HT1080 (cell line): Measurements from ENCODE around the gene SORCS2. TPM values are rescaled to one million over a fixed set of nuclear protein-coding genes. Genes with fewer than 3 reads are reported as not detected.

Experiments used
- DNase-seq: peaks from one replicate; pipeline ENCODE4 v3.0.0-alpha.2; 2015; ENCODE audit warnings: low read depth
- total RNA-seq: library from RNA; depleted of rRNA; stranded (reverse); fragments of >200 nt; shearing (Covaris generic); gene quantifications from 2 replicates; pipeline ENCODE4 v1.2.3, GENCODE V29; 2014

SORCS2 gene
- total RNA-seq, 1 experiment from 2014 or later: 5.4 TPM

GRCh38 chr4:7348946-7349900 is 156.9 kb downstream of the SORCS2 start:
- DNase-seq: no peak

GRCh38 chr4:7350396-7350795 is 158.1 kb downstream of the SORCS2 start:
- no peak for DNase-seq

GRCh38 chr4:7351014-7351413 is 158.7 kb downstream of the SORCS2 start:
- no peak for DNase-seq

GRCh38 chr4:7352486-7352885 is 160.1 kb downstream of the SORCS2 start:
- DNase-seq: no peak

GRCh38 chr4:7353046-7353790 is 160.9 kb downstream of the SORCS2 start:
- DNase-seq: no peak

- DNase-seq: no peak
These were observed 161.7 kb downstream of the SORCS2 start for GRCh38 chr4:7353846-7354610.

- DNase-seq: peak; percentile 50
These were observed 162.6 kb downstream of the SORCS2 start for GRCh38 chr4:7354927-7355326.

GRCh38 chr4:7355795-7356194 is 163.5 kb downstream of the SORCS2 start:
- no peak for DNase-seq

- no peak for DNase-seq
These were observed 164.5 kb downstream of the SORCS2 start for GRCh38 chr4:7356667-7357310.

- no peak for DNase-seq
These were observed 165.0 kb downstream of the SORCS2 start for GRCh38 chr4:7357323-7357722.

GRCh38 chr4:7358100-7358735 is 165.9 kb downstream of the SORCS2 start:
- DNase-seq: peak; percentile 93

GRCh38 chr4:7359400-7360062 is 167.2 kb downstream of the SORCS2 start:
- DNase-seq: no peak

- DNase-seq: no peak
These were observed 168.5 kb downstream of the SORCS2 start for GRCh38 chr4:7360806-7361205.

- DNase-seq: no peak
These were observed 169.1 kb downstream of the SORCS2 start for GRCh38 chr4:7361280-7361895.

- no peak for DNase-seq
These were observed 170.0 kb downstream of the SORCS2 start for GRCh38 chr4:7362341-7362740.

GRCh38 chr4:7362862-7363430 is 170.6 kb downstream of the SORCS2 start:
- no peak for DNase-seq

- DNase-seq: no peak
These were observed 172.6 kb downstream of the SORCS2 start for GRCh38 chr4:7364979-7365378.

- DNase-seq: no peak
These were observed 173.3 kb downstream of the SORCS2 start for GRCh38 chr4:7365462-7366179.
